GM18861 (cell line): ENCODE data around the gene MBTPS1.

Experiments used
- ATAC-seq: cut with Tn5 transposase; IDR thresholded peaks from one replicate; pipeline ENCODE4 v1.9.1; 2021; ENCODE audit not compliant: unreplicated experiment

MBTPS1 gene

DNA sequence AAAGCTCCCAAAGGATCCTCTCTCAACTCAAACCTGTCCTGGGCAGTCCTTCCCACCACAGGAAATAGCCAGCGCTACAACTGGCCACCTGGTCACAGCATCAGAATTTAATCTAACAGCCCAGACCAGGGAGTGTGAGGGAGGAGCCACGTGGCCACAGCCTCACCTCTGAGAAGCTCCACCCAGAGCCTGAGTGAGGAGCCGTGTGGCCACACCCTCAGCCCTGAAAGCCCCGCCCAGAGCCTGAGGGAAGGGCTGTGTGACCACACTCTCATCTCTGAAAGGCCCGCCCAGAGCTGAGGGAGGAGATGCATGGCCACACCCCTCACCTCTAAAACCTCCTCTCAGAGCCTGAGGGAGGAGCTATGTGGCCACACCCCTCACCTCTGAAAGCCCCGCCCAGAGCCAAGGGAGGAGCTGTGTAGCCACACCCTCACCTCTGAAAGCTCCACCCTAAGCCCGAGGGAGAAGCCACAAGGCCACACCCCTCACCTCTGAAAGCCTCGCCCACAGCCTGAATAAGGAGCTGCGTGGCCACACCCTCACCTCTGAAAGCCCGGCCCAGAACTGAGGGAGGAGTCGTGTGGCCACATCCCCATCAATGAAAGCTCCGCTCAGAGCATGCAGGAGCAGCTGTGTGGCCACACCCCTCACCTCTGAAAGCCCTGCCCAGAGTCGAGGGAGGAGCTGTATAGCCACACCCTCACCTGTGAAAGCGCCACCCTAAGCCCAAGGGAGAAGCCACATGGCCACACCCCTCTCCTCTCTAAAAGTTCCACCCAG lies 102.8 kb downstream of the MBTPS1 start:
- ATAC-seq: peak; percentile 70

DNA sequence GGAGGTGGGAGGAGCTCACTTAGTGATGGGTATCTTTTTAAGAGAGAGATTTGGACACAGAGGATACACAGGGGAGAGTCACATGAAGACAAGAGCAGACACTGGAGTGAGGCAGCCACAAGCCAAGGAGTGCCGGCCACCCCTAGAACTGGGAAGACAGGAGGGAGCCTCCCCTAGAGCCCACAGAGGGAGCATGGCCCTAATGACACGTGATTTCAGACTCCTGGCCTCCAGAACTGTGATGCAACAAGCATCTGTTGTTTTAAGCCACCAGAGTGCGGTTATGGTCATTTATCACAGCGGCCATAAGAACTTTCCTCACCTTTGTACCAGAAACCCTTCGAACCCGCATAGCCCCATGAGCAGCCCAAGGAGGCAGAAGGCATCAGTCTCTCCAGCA lies 107.5 kb downstream of the MBTPS1 start:
- no peak for ATAC-seq

DNA sequence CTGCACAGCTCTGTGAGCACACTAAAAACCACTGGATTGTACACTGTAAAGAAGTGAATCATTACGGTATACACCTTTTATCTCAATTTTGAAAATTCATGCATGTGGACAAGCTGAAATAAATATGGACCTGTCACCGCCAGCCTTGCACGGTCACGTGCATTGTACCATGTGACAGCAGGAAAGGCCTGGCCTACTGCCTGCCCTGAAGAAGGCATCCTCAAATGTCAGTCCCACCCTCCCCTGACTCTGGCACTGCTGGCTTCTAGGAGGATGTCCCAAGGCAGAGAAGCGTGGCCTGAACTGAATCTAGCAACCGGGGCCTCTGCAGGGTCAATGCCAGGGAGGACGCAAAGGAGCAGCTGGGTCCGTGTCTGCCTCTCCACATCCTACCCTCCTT lies 108.8 kb downstream of the MBTPS1 start:
- ATAC-seq: no peak

DNA sequence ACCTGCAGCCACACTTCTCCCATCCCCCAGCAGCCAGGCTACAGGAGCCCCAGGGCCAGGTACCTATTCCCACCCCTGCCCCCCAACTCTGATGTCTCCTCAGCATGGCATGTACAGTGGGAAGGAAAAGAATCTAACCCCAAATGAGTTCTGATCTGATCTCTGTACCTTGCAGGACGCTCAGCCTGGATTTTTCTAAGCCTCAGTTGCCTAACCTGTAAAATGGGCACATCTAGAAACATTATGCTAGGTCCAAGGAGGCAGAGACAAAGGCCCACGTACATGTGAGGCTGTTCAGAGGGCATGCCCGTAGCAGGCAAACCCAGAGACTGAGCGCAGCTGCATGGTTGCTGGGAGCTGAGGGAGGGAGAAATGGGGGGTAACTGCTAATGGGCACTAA lies 109.2 kb downstream of the MBTPS1 start:
- no peak for ATAC-seq

DNA sequence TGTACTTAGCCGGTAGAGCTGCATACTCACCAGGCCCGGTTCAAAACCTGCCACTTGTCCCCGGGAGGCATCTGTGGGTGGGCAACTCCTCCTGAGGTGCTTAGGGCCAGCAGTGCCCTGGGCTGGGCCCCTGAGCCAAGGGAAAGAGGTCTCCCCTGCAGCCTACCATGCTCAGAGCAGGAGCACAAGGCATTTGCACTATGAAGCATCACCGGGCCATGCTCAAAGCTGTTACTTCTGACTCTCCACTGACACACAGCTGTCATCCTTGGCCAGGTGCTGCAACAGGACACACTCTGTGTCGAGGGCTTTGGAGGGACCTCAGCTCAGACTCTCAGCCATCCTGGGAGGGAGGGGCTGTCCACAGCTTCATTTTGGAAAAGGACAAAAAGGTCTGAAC lies 111.4 kb downstream of the MBTPS1 start:
- ATAC-seq: no peak

DNA sequence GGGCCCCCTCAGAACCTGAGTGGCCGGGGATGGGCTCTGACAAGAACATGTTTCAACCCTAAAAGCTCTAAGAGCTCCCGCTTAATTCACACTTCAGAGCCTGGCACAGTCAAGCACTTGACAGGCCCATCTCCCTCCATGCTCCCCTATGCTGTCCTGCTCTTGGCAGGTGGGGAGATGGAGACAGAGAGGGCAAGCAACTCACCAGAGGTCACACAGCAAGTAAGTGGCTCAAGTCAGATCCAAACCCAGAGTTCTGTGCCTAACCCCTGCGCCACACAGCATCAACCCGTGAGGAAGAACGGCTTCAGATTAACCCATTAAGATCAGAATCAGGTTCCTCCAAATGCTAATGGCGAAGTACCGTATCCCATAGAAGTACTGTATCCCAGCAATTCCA lies 112.3 kb downstream of the MBTPS1 start:
- ATAC-seq: no peak
